Small intestine (tissue), 7 donors: ENCODE data around the gene C14orf132. TPM values are rescaled to one million over a fixed set of nuclear protein-coding genes. Genes with fewer than 3 reads are reported as not detected.
"Not testable (repeated sequence)": the region's sequence is repeated elsewhere in the genome, so short reads cannot be mapped to it uniquely, and the experiment has no call there.

Experiments
- DNase-seq, 2 donors: peaks; one replicate each; pipeline versions ENCODE4 v3.0.0 to v3.0.0-alpha.2; 2013
- FAIRE-seq: peaks from 2 replicates; lab custom pipeline; 2012; peaks lifted over from hg19 to GRCh38; lab: Jason Lieb, UNC
- H3K27ac ChIP-seq, 3 donors: one replicate each; pipeline ENCODE4 v1.5.1; 2013; ENCODE audit warnings: low read length in 2 of 3, mild to moderate bottlenecking in 2 of 3, control low read depth in 1 of 3, inconsistent platforms in 1 of 3, low read depth in 1 of 3, moderate library complexity in 1 of 3
- H3K27me3 ChIP-seq, 3 donors: one replicate each; pipeline ENCODE4 v1.6.1; 2013; ENCODE audit warnings: low read length in 3 of 3, inconsistent platforms in 1 of 3; ENCODE audit not compliant: control insufficient read depth in 3 of 3, insufficient read depth in 3 of 3
- H3K36me3 ChIP-seq, 3 donors: one replicate each; pipeline ENCODE4 v1.6.1; 2013; ENCODE audit warnings: low read length in 3 of 3, inconsistent platforms in 1 of 3, low read depth in 1 of 3, mild to moderate bottlenecking in 1 of 3, moderate library complexity in 1 of 3; ENCODE audit not compliant: control insufficient read depth in 3 of 3, insufficient read depth in 2 of 3
- H3K4me1 ChIP-seq, 3 donors: one replicate each; pipeline ENCODE4 v1.6.1; 2013; ENCODE audit warnings: low read length in 2 of 3, inconsistent platforms in 1 of 3, low read depth in 1 of 3, mild to moderate bottlenecking in 1 of 3, moderate library complexity in 1 of 3; ENCODE audit not compliant: control insufficient read depth in 3 of 3, insufficient read depth in 2 of 3
- H3K4me3 ChIP-seq, 3 donors: one replicate each; pipeline ENCODE4 v1.5.1; 2013; ENCODE audit warnings: low read length in 3 of 3, control low read depth in 1 of 3, inconsistent platforms in 1 of 3, low read depth in 1 of 3, mild to moderate bottlenecking in 1 of 3, moderate library complexity in 1 of 3
- H3K9me3 ChIP-seq, 2 donors: one replicate each; pipeline ENCODE4 v1.6.1; 2013; ENCODE audit warnings: low read depth in 1 of 2, low read length in 1 of 2; ENCODE audit not compliant: control insufficient read depth in 2 of 2, insufficient read depth in 1 of 2
- WGBS, 3 donors: extraction: QIAGEN DNeasy Blood & Tissue Kit; methylation state at CpG; one replicate each; pipeline ENCODE4 v1.1.7; 2013; 5-methylcytosine and 5-hydroxymethylcytosine counted together
- polyA plus RNA-seq, 4 donors: library from polyadenylated mRNA; stranded (reverse) in 3 of 4; unstranded in 1 of 4; fragments of 200-250 nt in 3 of 4; fragments of 120-200 nt in 1 of 4; gene quantifications; one replicate each; pipeline versions ENCODE4 v1.2.1 to v1.2.3, GENCODE V29; 2013
- donor health status: healthy with polysubstance abuse.
- donor health status: control.
- donor health status: control.
- donor health status: Bipolar disorder and iron deficiency.
- donor health status: healthy.

Gene C14orf132
- polyA plus RNA-seq, 4 donors: 0.45 to 10.1 (median 3.9) TPM

DNA sequence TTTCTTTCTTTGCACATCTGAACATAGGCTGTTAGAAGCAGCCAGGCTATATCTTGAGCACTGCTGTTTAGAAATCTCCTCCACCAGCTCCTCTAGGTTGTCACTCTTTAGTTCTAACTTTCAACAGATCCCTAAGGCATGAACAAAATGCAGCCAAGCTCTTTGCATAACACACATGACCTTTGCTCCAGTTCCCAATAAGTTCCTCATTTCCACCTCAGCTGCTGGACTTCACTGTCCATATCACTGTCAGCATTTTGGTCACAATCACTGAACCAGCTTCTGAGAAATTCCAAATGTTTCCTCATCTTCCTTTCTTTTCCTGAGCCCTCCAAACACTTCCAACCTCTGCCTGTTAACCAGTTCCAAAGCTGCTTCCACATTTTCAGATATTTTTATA, 27.6 kb upstream of the C14orf132 start:
- DNase-seq (no peak), FAIRE-seq (no peak)
- Histone ChIP-seq H3K27ac (no peak overlapping the region), H3K36me3 (no peaks in the 10 kb centered on the region), H3K27me3 (no peaks in the 10 kb centered on the region), H3K4me1 (no peaks in the 10 kb centered on the region), H3K9me3 (peaks cover 0 to 12% of the 10 kb centered on the region in 2 donors), H3K4me3 (no peak overlapping the region)

DNA sequence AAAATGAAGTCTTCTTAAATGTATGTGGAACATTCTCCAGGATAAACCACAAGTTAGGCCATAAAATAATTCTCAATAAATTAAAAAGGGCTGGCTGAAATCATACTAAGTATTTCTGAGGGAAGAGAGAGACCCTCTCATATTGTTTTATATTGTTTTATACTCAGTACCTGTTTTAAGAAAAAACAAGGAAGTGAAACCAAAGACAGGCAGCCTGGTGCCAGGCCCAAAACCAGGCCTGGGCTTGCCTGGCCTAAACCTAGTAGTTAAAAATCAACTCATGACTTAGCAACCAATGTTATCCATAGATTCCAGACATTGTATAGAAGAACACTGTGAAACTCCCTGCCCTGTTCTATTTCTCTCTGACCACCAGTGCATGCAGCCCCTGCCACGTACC, 26.4 kb upstream of the C14orf132 start:
- H3K9me3 ChIP-seq: peaks cover 0 to 12% of the 10 kb centered on the region in 2 donors
- H3K27me3 ChIP-seq, FAIRE-seq, H3K36me3 ChIP-seq, H3K4me1 ChIP-seq, H3K27ac ChIP-seq, DNase-seq, H3K4me3 ChIP-seq: not testable (repeated sequence)
- 81 to 87% (median 86%) methylated on average over 1 of the region's 1 CpG for WGBS, 3 donors

DNA sequence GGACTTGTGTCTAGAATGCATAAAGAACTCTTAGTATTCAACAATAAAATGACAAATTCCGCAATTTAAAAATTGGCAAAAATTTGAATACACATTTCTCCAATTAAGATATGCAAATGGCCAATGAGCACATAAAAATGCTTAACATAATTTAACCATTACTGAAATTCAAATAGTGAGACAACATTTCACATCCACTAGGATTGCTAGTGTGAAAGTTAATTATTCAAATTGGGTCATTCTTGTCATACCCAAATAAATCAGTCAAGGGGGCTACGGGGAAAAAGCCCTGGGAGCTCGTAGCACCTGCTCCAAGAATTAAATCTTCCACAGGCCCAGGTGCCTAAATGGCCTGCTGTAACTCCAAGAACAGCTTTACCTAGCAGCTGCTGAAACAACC, 25.0 kb upstream of the C14orf132 start:
- Histone ChIP-seq H3K4me1 (no peaks in the 10 kb centered on the region), H3K9me3 (peaks cover 0 to 12% of the 10 kb centered on the region in 2 donors), H3K36me3 (no peaks in the 10 kb centered on the region), H3K4me3 (no peak overlapping the region), H3K27me3 (no peaks in the 10 kb centered on the region), H3K27ac (no peak overlapping the region)
- WGBS, 3 donors: 70 to 88% (median 79%) methylated on average over 3 of the region's 3 CpGs
- DNase-seq (no peak), FAIRE-seq (no peak)

DNA sequence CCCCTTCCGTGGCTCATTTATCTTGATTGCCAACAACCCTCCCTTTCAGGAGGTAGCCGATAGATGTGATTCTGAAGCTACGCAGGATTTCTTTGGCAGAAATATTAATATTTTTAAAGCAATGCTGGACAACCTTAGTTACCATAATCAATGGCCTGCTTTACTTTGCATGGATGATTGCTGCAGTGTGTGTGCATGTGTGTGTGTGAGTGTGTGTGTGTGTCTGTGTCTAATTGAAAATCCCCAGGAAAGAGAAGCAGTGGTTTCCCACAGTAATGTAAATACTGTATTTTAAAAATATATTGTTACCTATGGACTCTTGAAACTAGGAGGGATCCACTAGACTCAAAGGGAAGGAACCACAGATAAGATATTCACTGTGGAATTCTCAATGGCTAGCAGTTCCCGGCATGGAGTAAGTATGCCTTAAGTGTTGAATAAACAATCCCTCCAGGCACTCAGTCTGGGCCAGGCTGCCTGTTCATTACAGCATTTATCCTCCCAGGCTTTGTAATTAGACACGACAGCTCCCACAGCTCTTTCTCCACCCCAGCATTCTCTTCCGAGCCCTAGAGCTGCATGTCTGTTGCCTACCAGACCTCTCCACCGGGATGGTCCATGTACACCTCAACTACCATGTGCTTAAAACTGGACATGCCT, 22.5 kb upstream of the C14orf132 start:
- WGBS, 3 donors: 32 to 41% (median 36%) methylated on average over 7 of the region's 7 CpGs
- Histone ChIP-seq H3K4me1 (no peaks in the 10 kb centered on the region), H3K4me3 (no peak overlapping the region), H3K9me3 (no peaks in the 10 kb centered on the region), H3K27me3 (no peaks in the 10 kb centered on the region), H3K36me3 (no peaks in the 10 kb centered on the region), H3K27ac (no peak overlapping the region)
- DNase-seq (no peak), FAIRE-seq (no peak)

DNA sequence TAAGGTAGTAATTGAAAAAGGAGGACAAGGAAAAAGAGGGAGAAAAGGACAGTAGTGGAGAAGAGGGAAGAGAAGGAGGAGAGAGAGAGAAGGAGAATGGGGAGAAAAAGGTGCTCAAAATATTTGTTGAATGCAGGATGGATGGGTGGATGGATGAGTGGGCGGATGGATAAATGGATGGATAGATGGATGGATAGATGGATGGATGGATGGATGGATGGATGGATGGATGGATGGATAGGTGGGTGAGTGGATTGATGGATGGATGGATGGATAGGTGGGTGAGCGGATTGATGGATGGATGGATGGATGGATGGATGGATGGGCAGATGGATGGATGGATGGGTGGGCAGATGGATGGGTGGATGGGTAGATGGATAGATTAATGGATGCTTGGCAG, 21.3 kb upstream of the C14orf132 start:
- H3K27ac ChIP-seq: no peak overlapping the region

DNA sequence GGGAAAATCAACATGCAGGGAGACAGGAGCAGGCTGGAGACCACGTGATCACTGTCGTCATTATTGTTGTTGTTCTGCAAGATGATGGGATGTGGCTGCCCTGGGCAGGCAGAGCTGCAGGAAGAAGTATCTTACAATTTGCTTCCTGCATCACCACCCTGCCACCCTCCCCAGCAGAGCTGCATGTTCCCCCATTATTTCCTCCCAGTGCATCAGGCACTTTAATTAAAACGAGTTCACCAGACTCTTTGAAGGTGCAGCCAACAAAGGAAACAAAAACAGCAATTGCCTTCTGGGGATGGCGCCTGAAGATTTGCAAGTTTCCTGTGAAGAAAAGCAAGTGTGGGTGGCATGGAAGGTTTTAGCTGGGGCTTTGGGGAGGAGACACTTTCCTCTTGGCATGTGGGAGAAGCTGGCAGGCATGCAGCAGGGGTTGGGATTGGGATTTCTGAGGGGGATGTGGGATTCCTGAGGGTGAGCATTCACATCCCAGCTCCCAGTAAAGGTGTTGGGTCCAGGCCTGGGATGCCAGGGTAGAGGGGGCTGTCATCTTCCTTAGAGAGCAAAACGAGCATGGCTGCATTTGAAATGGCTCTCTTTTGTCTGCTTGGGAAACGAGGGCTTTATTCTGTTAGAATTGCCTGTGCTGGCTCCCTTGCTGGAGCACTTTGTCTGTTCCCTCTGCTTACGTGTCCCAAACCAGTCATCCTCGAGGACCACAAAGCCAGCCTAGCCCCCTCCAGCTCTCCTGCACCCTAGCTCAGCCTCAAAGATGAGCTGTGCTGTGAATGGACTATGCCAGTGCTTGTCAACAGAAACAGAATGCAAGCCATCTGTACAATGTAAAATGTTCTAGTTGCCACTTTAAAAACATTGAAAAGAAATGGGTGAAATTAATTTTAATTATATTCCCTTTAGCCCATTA, 11.5 kb upstream of the C14orf132 start:
- DNase-seq (no peak), FAIRE-seq (no peak)
- no peak overlapping the region for H3K27ac ChIP-seq
- WGBS, 3 donors: 32 to 41% (median 36%) methylated on average over 8 of the region's 8 CpGs
- H3K36me3 ChIP-seq: no peaks in the 10 kb centered on the region
- peaks cover 0 to 3% (median 0%) of the 10 kb centered on the region in 3 donors for H3K27me3 ChIP-seq
- no peaks in the 10 kb centered on the region for H3K4me1 ChIP-seq
- H3K4me3 ChIP-seq: no peak overlapping the region
- no peaks in the 10 kb centered on the region for H3K9me3 ChIP-seq

More for the DNA sequence above, 21.3 kb upstream of the C14orf132 start:
- H3K4me3 ChIP-seq: no peak overlapping the region
- H3K4me1 ChIP-seq: no peaks in the 10 kb centered on the region
- WGBS, 3 donors: 83 to 93% (median 90%) methylated on average over 2 of the region's 2 CpGs
- no peaks in the 10 kb centered on the region for H3K9me3 ChIP-seq
- FAIRE-seq (no peak), DNase-seq (no peak)
- no peaks in the 10 kb centered on the region for H3K27me3 ChIP-seq
- H3K36me3 ChIP-seq: no peaks in the 10 kb centered on the region

DNA sequence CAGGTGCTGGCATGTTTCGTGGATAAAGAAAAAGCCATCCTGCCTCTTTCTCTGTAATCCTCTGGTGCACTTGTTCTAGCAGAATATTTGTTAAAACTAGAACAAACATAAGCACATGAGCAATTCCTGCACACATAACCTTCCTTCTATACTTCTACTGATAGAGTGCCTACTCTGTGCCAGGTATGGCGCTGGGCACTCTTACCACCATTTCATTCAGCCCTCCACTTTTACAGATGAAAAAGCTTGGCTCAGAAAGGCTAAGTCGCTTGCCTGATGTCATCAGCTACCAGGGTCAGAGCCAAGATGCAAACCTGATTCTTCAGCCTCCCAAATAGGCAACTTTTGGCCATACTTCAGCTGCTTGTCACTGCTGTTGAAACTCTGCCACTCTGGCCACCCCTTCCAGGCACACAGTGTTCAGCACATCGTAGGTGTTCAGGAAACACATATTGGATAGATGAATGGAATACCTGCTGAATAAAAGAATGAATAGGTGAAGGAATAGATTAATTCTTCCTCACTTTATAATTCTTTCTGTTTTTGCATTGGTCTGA, 10.0 kb upstream of the C14orf132 start:
- Histone ChIP-seq H3K4me1 (no peaks in the 10 kb centered on the region), H3K9me3 (no peaks in the 10 kb centered on the region), H3K36me3 (no peaks in the 10 kb centered on the region), H3K4me3 (no peak overlapping the region), H3K27ac (no peak overlapping the region), H3K27me3 (peaks cover 0 to 3% (median 0%) of the 10 kb centered on the region in 3 donors)
- no peak for DNase-seq
- FAIRE-seq: no peak
- 77 to 82% (median 79%) methylated on average over 4 of the region's 4 CpGs for WGBS, 3 donors

DNA sequence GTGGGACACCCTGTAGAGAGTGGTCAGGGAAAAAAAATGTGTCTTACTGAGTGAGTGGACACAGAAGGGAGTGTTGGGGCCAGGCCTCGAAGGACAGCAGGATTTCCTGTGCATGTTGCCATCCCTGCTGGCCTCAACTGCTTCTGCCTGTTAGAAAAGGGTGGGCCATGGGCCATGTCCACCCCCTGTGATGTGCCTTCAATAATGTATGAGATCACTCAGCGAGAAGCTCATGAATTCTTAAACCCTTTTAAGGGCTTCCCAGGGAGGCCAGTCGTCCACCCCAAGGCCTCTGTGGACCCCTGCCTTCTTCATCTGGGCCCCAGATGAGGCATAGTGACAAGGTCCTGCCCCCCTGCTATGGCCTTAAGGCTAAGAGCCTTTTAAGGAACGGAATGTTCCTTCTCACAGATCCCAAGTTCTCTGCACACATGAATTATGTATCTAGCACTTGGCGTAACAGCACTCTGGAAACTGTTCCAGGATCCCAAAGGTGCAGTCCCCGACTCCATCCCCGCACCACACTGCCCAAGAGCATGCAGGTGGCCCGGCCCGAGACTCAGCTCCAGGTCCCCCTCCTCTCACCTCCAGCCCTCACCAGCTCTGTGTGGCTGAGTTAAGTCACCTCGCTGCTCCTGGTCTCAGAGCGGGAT, 8.9 kb upstream of the C14orf132 start:
- no peak for FAIRE-seq
- no peaks in the 10 kb centered on the region for H3K36me3 ChIP-seq
- whole genome bisulfite sequencing, 3 donors: 72 to 76% (median 75%) methylated on average over 11 of the region's 11 CpGs

More for the DNA sequence above, 8.9 kb upstream of the C14orf132 start:
- no peak overlapping the region for H3K4me3 ChIP-seq
- no peak for DNase-seq
- H3K4me1 ChIP-seq: no peaks in the 10 kb centered on the region
- H3K9me3 ChIP-seq: no peaks in the 10 kb centered on the region
- H3K27ac ChIP-seq: no peak overlapping the region
- peaks cover 0 to 3% (median 0%) of the 10 kb centered on the region in 3 donors for H3K27me3 ChIP-seq
